Cardiac fibroblast (primary cell): Measurements from ENCODE around the gene PRKCA.

Experiments used
- DNase-seq, 2 donors: peaks; one replicate each; pipeline versions ENCODE4 v3.0.0 to v3.0.0-alpha.2; 2010; ENCODE audit warnings: low read depth in 2 of 2
- H3K4me3 ChIP-seq, 2 donors: replicated peaks in 1 of 2; 1 replicate in 1 of 2; 2 replicates in 1 of 2; pipeline ENCODE4 v1.5.1; 2011; ENCODE audit warnings: low read depth in 2 of 2, low read length in 2 of 2, mild to moderate bottlenecking in 2 of 2, moderate library complexity in 1 of 2
- CTCF ChIP-seq: IDR thresholded peaks from one replicate; pipeline ENCODE4 v1.5.1; 2011; ENCODE audit warnings: low read depth, mild to moderate bottlenecking, low read length, inconsistent platforms

The PRKCA gene

GRCh38 chr17:66715745-66716156 lies 413.3 kb downstream of the PRKCA start:
- no peak overlapping the region for H3K4me3 ChIP-seq
- DNase-seq: peak; percentile 75 to 76
- peak; percentile 60 for TF ChIP-seq CTCF

GRCh38 chr17:66716236-66717026 lies 414.0 kb downstream of the PRKCA start:
- H3K4me3 ChIP-seq: no peak overlapping the region
- TF ChIP-seq CTCF: no peak
- DNase-seq: peak in 1 of 2 donors; percentile 33

GRCh38 chr17:66717641-66718058 lies 415.2 kb downstream of the PRKCA start:
- no peak for DNase-seq
- no peak overlapping the region for H3K4me3 ChIP-seq
- no peak for TF ChIP-seq CTCF

DNA sequence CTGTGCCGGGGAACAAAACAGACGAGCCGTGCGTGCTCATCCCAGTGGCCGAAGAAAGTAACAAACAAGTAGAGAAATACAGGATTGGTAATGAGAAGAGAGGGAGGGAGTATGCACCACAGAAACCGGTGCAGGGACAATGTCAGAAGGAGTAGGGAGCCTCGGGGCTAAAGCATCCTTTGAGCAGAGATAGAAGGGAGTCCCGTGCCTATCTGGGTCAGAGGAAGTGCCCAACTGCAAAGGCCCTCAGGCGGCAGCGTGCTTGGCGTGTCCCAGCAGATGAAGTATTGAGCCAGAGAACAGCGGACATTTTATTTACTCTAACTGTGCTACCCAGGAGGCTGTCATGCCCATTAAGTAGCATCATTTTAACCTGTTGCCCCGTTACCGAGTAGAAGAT lies 417.6 kb downstream of the PRKCA start:
- TF ChIP-seq CTCF: no peak
- no peak for DNase-seq
- no peak overlapping the region for H3K4me3 ChIP-seq

DNA sequence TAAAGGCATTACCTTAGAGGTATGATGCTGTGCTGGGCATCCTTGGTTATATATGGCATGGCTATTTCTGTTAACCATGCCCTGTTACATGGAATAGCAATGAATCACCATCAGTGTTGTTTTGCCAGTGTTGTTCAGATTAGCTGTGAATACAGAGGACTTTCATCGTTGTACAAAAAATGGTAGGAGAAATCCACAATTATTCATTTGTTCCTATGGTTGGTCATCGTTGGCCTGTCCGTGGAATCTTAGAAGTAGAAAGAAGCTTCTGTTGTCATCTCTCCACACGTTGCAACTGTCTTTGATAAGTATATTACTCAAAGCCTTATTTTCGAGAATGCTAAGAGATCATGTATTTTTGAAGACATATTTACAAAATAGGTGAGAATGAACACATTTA lies 418.2 kb downstream of the PRKCA start:
- no peak overlapping the region for H3K4me3 ChIP-seq
- no peak for DNase-seq
- no peak for TF ChIP-seq CTCF

DNA sequence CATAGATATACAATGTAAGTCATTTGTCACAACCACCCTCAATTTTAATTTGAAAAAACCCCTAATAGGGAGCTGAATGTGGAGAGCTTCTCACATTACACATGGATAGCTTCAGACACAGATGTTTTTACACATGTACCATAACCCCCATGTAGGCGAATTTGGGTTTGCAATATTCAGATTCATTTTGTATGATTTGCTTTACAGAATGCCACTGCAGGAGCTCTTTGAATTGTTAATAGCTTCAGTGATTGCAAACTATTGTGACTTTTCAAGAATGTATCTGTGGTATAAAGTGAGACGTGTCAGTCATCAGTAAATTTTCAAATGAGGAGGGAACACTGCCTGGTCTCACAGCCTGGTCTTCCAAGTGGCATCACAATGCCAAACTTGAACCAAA lies 419.9 kb downstream of the PRKCA start:
- TF ChIP-seq CTCF: no peak

More for the DNA sequence above, 419.9 kb downstream of the PRKCA start:
- DNase-seq: no peak
- H3K4me3 ChIP-seq: no peak overlapping the region
